ENCODE results near the gene GLP1R. TPM values are rescaled to one million over a fixed set of nuclear protein-coding genes. Genes with fewer than 3 reads are reported as not detected.

The GLP1R gene
- total RNA-seq, 1 experiment from 2014 or later = 0.85 TPM

GRCh38 chr6:39037707-39038106 is 10.9 kb upstream of the GLP1R start:
- Mint-ChIP-seq H3K36me3 (ENCODE audit: insufficient read depth in 1 of 3, low read depth in 3 of 3) (no peaks in the 10 kb centered on the region), H3K27me3 (ENCODE audit: low read depth) (peaks cover 77% of the 10 kb centered on the region), H3K27ac (no peak overlapping the region; a peak in 1 of 7 replicates), H3K4me3 (no peak overlapping the region), H3K9me3 (no peaks in the 10 kb centered on the region), H3K4me1 (peaks cover 14 to 19% of the 10 kb centered on the region in 2 experiments)
- no peak overlapping the region for H2BK12ac ChIP-seq (ENCODE audit: insufficient read length, low read depth, low read length)
- H3K56ac ChIP-seq (ENCODE audit: insufficient read length, low read depth, low read length) = no peak overlapping the region
- H4K5ac ChIP-seq (ENCODE audit: insufficient read length, low read depth, low read length) = no peak overlapping the region
- H2BK120ac ChIP-seq (ENCODE audit: low read depth, low read length, poor library complexity, severe bottlenecking) = no peak overlapping the region
- WGBS (ENCODE audit: extremely low coverage, insufficient read length, low lambda C conversion rate) = no CpG with 5 or more reads among the region's 6 CpGs
- no peaks in the 10 kb centered on the region for H3K4me1 ChIP-seq (ENCODE audit: insufficient read depth, low read length)
- no peak overlapping the region for H2BK5ac ChIP-seq (ENCODE audit: insufficient read length, low read length)
- no peak overlapping the region; the same call in 1 of the 2 replicates for H3K14ac ChIP-seq (ENCODE audit: insufficient read depth, low read length)
- H3K79me1 ChIP-seq (ENCODE audit: insufficient read depth, low read depth, low read length, poor library complexity, severe bottlenecking) = no peaks in the 10 kb centered on the region
- H3K27me3 ChIP-seq (ENCODE audit: insufficient read depth, low read length) = no peaks in the 10 kb centered on the region; the same call in 1 of the 2 replicates
- H3K9ac ChIP-seq (ENCODE audit: extremely low read depth, insufficient read length, low read length) = no peak overlapping the region
- no peak overlapping the region for H2BK15ac ChIP-seq (ENCODE audit: low read depth, low read length)
- H3K9me3 ChIP-seq (ENCODE audit: control insufficient read depth, low read depth, low read length) = no peaks in the 10 kb centered on the region
- H3K27ac ChIP-seq (ENCODE audit: insufficient read length, low read depth, low read length) = no peak overlapping the region
- no peak overlapping the region for H2AK5ac ChIP-seq (ENCODE audit: insufficient read length, low read length)
- no peaks in the 10 kb centered on the region for H3K79me2 ChIP-seq (ENCODE audit: insufficient read depth, low read length)
- H3K23me2 ChIP-seq (ENCODE audit: insufficient read length, low read depth, low read length, poor library complexity, severe bottlenecking) = no peaks in the 10 kb centered on the region
- H3K4me2 ChIP-seq (ENCODE audit: insufficient read depth, insufficient read length, low read length) = no peak overlapping the region
- no peak overlapping the region for H3K23ac ChIP-seq (ENCODE audit: insufficient read length, low read depth, low read length)
- H2BK20ac ChIP-seq (ENCODE audit: low read depth, low read length, poor library complexity, severe bottlenecking) = no peak overlapping the region
- no peak overlapping the region for H4K8ac ChIP-seq (replicated peaks; ENCODE audit: insufficient read length, low read depth, low read length)
- no peak overlapping the region for H4K91ac ChIP-seq (ENCODE audit: insufficient read length, low read depth, low read length)
- no peak for TF ChIP-seq CTCF (conservative IDR thresholded peaks at IDR 0.05)
- H2AFZ ChIP-seq (ENCODE audit: low read length) = no peak overlapping the region
- no peaks in the 10 kb centered on the region for H4K20me1 ChIP-seq (ENCODE audit: control insufficient read depth, insufficient read depth, insufficient read length)
- no peak overlapping the region for H3K18ac ChIP-seq (ENCODE audit: insufficient read length, low read depth, low read length)
- H3T11ph ChIP-seq (ENCODE audit: low read length) = no peak overlapping the region
- DNase-seq = no peak
- H3K4ac ChIP-seq (ENCODE audit: low read depth, low read length) = no peak overlapping the region
